MCF 10A (cell line): ENCODE results near the gene ADAMTS14. TPM values are rescaled to one million over a fixed set of nuclear protein-coding genes. Genes with fewer than 3 reads are reported as not detected.

Source experiments
- BruUV-seq: library from RNA; stranded (reverse); fragments of 400-500 nt; replicated peaks from 2 replicates; lab custom pipeline; 2021; lab: Mats Ljungman, UMichigan
- CTCF ChIA-PET: fragments of 300-600 bp; sonication (Branson Sonifier 250); formaldehyde crosslinking; extraction: SDS; loops from one replicate; lab custom pipeline; 2021; ENCODE audit warnings: antibody characterized with exemption, inconsistent platforms; lab: Yijun Ruan, JAX
- POLR2A ChIA-PET: fragments of 300-600, 350-650 bp; sonication (Branson Sonifier 250); formaldehyde crosslinking; extraction: SDS; loops from one replicate; lab custom pipeline; 2020; ENCODE audit warnings: antibody characterized with exemption, inconsistent platforms; lab: Yijun Ruan, JAX
- DNase-seq: peaks from one replicate; pipeline ENCODE4 v3.0.0-alpha.2; 2018; ENCODE audit not compliant: unreplicated experiment
- H3K27ac Mint-ChIP-seq: one replicate; pipeline ENCODE4 v1.8.0; 2022; ENCODE audit warnings: mild to moderate bottlenecking, low read depth, mixed read lengths; ENCODE audit not compliant: unreplicated experiment
- H3K27me3 Mint-ChIP-seq: one replicate; pipeline ENCODE4 v1.8.0; 2022; ENCODE audit warnings: mixed read lengths; ENCODE audit not compliant: insufficient read depth, unreplicated experiment
- H3K36me3 Mint-ChIP-seq: one replicate; pipeline ENCODE4 v1.8.0; 2022; ENCODE audit warnings: mild to moderate bottlenecking, moderate library complexity, mixed read lengths; ENCODE audit not compliant: insufficient read depth, unreplicated experiment
- H3K4me1 Mint-ChIP-seq: one replicate; pipeline ENCODE4 v1.8.0; 2022; ENCODE audit warnings: mixed read lengths; ENCODE audit not compliant: insufficient read depth, unreplicated experiment
- H3K4me3 Mint-ChIP-seq: one replicate; pipeline ENCODE4 v1.8.0; 2022; ENCODE audit warnings: mild to moderate bottlenecking, moderate library complexity, mixed read lengths; ENCODE audit not compliant: unreplicated experiment
- H3K9me3 Mint-ChIP-seq: one replicate; pipeline ENCODE4 v1.8.0; 2022; ENCODE audit warnings: mixed read lengths; ENCODE audit not compliant: unreplicated experiment
- CTCF ChIP-seq: fragments of 200-600 bp; IDR thresholded peaks from one replicate; pipeline ENCODE4 v1.8.0; 2022; ENCODE audit warnings: antibody characterized with exemption, mild to moderate bottlenecking; ENCODE audit not compliant: unreplicated experiment
- intact Hi-C: fragments of 100-400 bp; cut with micrococcal nuclease; formaldehyde crosslinking; loops from 2 replicates; pipeline ENCODE4 v1.14.1; 2022
- total RNA-seq: library from RNA; stranded (reverse); gene quantifications from 2 replicates; pipeline ENCODE4 v1.2.3, GENCODE V29; 2022

Gene ADAMTS14
- total RNA-seq, 1 experiment from 2014 or later = not detected

GRCh38 chr10:70797840-70798239 lies 125.5 kb downstream of the ADAMTS14 start:
- H3K27me3 Mint-ChIP-seq = no peaks in the 10 kb centered on the region
- H3K4me1 Mint-ChIP-seq = peaks cover 7% of the 10 kb centered on the region
- no TSS peak for BruUV-seq
- intact Hi-C loops = no loop called here
- ChIA-PET POLR2A (no interaction called here), CTCF (interaction anchor here (0.6 to 1.1 kb wide), 2 partner anchors 12 to 86 kb away, joined by 3 to 5 read pairs; no protein-coding TSS in a partner anchor)
- DNase-seq = no peak
- no peak overlapping the region for H3K27ac Mint-ChIP-seq
- no peak for TF ChIP-seq CTCF
- no peaks in the 10 kb centered on the region for H3K9me3 Mint-ChIP-seq
- no peaks in the 10 kb centered on the region for H3K36me3 Mint-ChIP-seq
- no peak overlapping the region for H3K4me3 Mint-ChIP-seq

DNA sequence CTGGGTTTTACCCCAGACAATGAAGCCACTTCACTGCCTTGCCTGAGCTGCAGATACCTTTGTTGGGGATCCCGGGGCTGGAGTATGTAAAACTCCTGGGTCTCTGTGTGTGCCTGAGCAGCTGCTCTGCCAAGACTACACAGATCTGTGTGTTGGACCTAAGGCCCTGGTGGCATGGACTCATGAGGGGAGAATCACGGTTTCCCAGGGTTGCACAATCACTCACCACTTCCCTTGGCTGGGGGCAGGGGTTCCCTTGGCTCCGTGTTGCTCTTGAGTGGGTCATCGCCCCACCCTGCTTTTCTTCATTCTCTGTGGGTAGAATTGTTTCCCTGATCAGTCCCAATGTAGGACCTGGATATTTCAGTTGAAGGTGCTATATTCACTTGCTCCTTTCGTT lies 126.8 kb downstream of the ADAMTS14 start:
- no TSS peak for BruUV-seq
- ChIA-PET CTCF (interaction anchor here (1.1 kb wide), 1 partner anchor 11 kb away, joined by 5 read pairs; no protein-coding TSS in a partner anchor), POLR2A (no interaction called here)
- Mint-ChIP-seq H3K36me3 (no peaks in the 10 kb centered on the region), H3K4me1 (peaks cover 12% of the 10 kb centered on the region), H3K9me3 (no peaks in the 10 kb centered on the region), H3K27me3 (no peaks in the 10 kb centered on the region), H3K27ac (no peak overlapping the region), H3K4me3 (no peak overlapping the region)
- intact Hi-C loops = no loop called here
- no peak for DNase-seq
- TF ChIP-seq CTCF = no peak

GRCh38 chr10:70801854-70802253 lies 129.5 kb downstream of the ADAMTS14 start:
- Mint-ChIP-seq H3K36me3 (no peaks in the 10 kb centered on the region), H3K9me3 (no peaks in the 10 kb centered on the region), H3K27ac (no peak overlapping the region), H3K27me3 (no peaks in the 10 kb centered on the region), H3K4me1 (peaks cover 22% of the 10 kb centered on the region), H3K4me3 (no peak overlapping the region)
- TF ChIP-seq CTCF = no peak
- ChIA-PET CTCF (interaction anchor here (0.7 kb wide), 1 partner anchor 1015 kb away, joined by 3 read pairs; no protein-coding TSS in a partner anchor), POLR2A (interaction anchor here (3.7 kb wide), 1 partner anchor 15 kb away, joined by 25 read pairs; the partner anchor contains the start of gene SGPL1)
- no peak for DNase-seq
- BruUV-seq = no TSS peak
- intact Hi-C loops = no loop called here

DNA sequence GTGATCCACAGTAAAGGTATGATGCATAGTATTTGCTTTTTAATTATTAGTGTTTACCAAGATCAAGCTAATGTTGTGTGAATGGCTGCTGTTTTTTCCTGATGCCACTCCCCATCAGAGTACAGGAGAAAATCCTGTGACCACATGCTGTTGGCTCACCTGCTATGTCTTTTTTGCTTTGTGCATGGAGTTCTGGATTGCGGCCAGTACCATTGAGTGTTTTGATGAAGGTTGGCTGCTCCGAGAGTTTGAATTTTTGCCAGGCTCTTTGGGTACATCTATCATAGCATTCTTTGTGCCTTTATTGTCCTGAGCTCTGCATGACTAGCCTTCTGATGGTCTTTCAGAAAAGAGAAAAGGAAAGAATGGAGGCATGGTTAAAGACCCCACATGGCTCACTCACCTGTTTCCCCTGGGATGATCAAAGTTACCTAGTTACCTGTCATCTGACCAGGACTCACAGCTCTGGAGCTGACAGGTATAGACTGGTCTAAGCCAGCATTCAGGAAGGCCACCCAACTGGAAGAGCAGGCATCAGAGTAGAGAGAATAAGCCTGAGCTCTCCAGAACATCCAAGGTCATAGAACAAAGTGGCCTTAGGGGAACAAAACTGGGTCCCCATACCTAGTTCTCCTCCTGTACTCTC lies 131.6 kb downstream of the ADAMTS14 start:
- DNase-seq = peak; percentile 90
- TF ChIP-seq CTCF = no peak
- H3K27me3 Mint-ChIP-seq = no peaks in the 10 kb centered on the region
- no TSS peak for BruUV-seq
- intact Hi-C loops = no loop called here
- H3K9me3 Mint-ChIP-seq = no peaks in the 10 kb centered on the region
- peaks cover 19% of the 10 kb centered on the region for H3K4me1 Mint-ChIP-seq
- ChIA-PET POLR2A (interaction anchor here (0.5 to 3.7 kb wide), 12 partner anchors 10 to 399 kb away, joined by 3 to 25 read pairs (median 4); partner anchors contain the start of genes PCBD1 and SGPL1), CTCF (interaction anchor here (0.6 to 0.8 kb wide), 5 partner anchors 15 to 889 kb away, joined by 3 to 4 read pairs (median 3); no protein-coding TSS in a partner anchor)
- H3K36me3 Mint-ChIP-seq = no peaks in the 10 kb centered on the region
- peak overlapping the region; percentile 86 for H3K27ac Mint-ChIP-seq
- H3K4me3 Mint-ChIP-seq = no peak overlapping the region
